HG02763 (cell line): ENCODE measurements around the gene ASCL1.

Experiments used
- ATAC-seq: cut with Tn5 transposase; IDR thresholded peaks from one replicate; pipeline ENCODE4 v1.9.1; 2021; ENCODE audit warnings: mild to moderate bottlenecking, moderate library complexity; ENCODE audit not compliant: unreplicated experiment

Gene ASCL1

GRCh38 chr12:102973583-102973982 is 16.1 kb downstream of the ASCL1 start:
- no peak for ATAC-seq

- no peak for ATAC-seq
Measured at GRCh38 chr12:102976609-102977280, 19.3 kb downstream of the ASCL1 start.

- ATAC-seq = no peak
Measured at GRCh38 chr12:102977945-102978706, 20.7 kb downstream of the ASCL1 start.

GRCh38 chr12:102980350-102980749 is 22.9 kb downstream of the ASCL1 start:
- ATAC-seq = no peak

- no peak for ATAC-seq
Measured at GRCh38 chr12:102990419-102990818, 32.9 kb downstream of the ASCL1 start.

GRCh38 chr12:102992297-102992696 is 34.8 kb downstream of the ASCL1 start:
- ATAC-seq = no peak

- no peak for ATAC-seq
Measured at GRCh38 chr12:102992720-102993119, 35.2 kb downstream of the ASCL1 start.

- ATAC-seq = no peak
Measured at GRCh38 chr12:102993537-102993936, 36.1 kb downstream of the ASCL1 start.

GRCh38 chr12:102995372-102995771 is 37.9 kb downstream of the ASCL1 start:
- no peak for ATAC-seq
